T-helper 1 cell treated with Interleukin-12 subunit alpha and Interleukin-12 subunit beta and Interleukin-4 antibody, amounts not matched to agents 30 ng/mL and 1 ng/mL, for 36 hours (primary cell): Measurements from ENCODE around the gene SMIM32. TPM values are rescaled to one million over a fixed set of nuclear protein-coding genes. Genes with fewer than 3 reads are reported as not detected.

Source experiments
- intact Hi-C: fragments of 100-400 bp; cut with micrococcal nuclease; formaldehyde crosslinking; loops from one replicate; pipeline ENCODE4 v1.15.1; 2024
- total RNA-seq: library from RNA; stranded (reverse); gene quantifications from 2 replicates; pipeline ENCODE4 v1.2.3, GENCODE V29; 2022

SMIM32 gene
- total RNA-seq: not detected in 2 replicates

DNA sequence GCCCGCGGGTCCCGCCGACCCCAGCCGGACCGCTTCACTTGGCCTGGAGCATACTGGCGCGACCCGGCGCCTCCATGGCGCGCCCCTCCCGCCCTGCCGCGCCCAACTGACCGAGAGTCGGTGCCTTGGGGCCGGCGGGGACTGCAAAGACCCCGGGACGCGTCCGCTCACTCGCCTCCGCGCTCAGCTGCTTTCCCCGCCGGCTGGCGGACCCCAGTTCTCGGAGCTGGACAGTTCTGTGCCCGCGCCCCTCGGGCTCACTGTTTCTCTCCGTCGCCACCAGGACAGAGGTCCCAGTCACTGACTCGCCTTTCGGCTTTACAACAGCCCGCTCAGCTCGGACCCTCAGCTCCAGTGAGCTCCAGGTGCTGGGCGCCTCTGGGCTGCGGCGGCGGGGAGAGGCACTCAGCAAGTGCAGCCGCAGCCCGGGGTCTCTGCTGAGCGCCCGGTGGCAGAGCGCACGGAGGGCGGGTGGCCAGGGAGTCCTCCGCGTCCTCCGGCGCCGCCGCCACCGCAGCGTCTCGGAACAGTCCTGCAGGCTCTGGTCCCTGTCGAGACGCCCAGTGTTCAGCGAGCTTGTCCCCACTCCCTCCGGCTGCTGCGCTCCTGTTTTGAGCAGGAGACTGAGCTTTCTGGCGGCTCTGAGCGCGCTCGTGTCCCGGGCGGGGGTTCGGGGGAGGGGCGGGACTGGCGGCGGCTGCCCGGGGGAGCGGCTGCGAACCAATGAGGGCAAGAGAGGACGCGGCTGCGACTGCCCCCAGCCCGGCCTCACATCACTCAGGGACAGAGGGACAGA is at the start of gene SMIM32:
Gene SMIM32 (minus strand): TSS at position 637 of the 796 bp plus-strand sequence. CDS start 638 bp downstream, outside the sequence.
- intact Hi-C loops: no loop called here

DNA sequence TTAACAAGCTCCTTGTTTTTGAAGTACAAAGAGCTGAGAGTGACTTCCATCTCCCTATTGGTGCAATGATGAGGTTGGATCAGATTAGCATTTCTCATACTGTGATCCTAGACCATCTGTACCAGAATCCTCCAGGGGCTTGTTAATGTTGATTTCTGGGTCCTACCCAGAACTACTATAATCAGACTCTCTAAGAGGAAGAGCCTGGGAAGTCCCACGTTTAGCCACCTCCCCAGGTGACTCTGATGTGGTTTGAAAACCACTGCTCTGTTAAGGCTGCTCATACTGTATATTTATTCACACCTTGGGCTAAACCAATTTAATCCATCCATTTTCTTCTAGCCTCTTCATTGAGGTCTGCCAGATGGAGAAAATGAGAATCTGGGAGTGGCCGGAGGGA is 49.6 kb upstream of the SMIM32 start:
- intact Hi-C loops: loop anchor here (10.0 kb wide), 1 partner anchor 452 kb away; no protein-coding TSS in a partner anchor

DNA sequence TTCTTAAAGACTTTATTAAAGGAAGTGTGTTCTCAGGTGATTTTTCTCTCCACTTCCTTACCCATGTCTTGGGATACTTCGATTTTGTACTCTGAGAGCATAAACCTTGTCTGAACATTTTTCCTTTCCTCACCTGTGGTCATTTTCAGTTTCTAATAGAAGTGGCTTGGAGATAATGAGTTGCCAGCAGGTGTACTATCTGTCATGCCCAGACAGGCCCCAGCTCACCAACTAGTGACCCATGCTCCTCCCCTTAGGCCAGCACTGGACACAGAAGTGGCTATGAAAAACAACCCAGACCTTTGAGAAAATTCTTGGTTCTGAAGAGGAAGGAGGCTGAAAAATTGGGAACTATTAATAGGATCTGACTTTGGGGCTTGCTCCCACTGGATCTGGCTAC is 49.2 kb upstream of the SMIM32 start:
- intact Hi-C loops: loop anchor here (10.0 kb wide), 1 partner anchor 453 kb away; no protein-coding TSS in a partner anchor

DNA sequence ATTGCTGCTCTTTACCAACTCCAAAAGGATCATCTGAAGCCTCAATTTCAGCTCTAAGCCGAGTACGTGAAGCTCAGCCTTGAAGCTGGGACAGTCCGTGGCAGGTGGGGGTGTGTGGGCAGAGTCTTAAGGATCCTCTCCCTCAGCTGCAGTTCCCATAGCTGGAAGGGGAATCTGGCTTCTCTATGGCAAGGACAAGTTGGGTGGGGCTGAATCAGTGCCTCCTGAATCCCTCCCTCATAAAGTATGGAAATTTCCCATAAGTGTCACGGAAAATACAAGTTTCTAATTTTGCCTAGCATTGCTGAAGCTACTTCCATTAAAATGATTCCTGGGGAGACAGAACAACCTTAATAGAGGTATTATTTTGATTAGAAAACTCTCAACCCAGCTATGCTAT is 47.9 kb upstream of the SMIM32 start:
- intact Hi-C loops: loop anchor here (10.0 kb wide), 1 partner anchor 454 kb away; no protein-coding TSS in a partner anchor

GRCh38 chr5:136236479-136237083 is 43.6 kb upstream of the SMIM32 start:
- intact Hi-C loops: no loop called here

GRCh38 chr5:136235321-136235720 is 42.4 kb upstream of the SMIM32 start:
- intact Hi-C loops: no loop called here

- intact Hi-C loops: no loop called here
Measured at GRCh38 chr5:136232316-136232715, 39.4 kb upstream of the SMIM32 start.

DNA sequence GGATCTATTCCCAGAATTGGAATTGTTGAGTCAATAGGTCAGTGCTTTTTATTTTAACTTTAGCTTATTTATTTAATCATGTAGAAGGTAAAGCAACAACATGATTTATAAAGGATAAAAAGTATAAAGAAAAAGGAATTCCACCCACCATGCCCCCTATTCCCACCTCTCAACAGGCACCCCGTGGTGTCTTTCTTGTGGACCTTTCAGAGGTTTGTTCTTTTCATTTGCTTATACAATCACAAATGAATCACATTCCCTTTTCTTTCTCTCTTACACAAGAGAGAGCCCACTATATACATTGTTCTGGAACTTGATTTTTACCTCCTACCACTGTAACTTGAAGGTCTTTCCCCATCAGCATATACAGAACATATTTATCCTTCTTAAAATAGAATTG is 37.2 kb upstream of the SMIM32 start:
- intact Hi-C loops: no loop called here

GRCh38 chr5:136228136-136228757 is 35.3 kb upstream of the SMIM32 start:
- intact Hi-C loops: no loop called here

- intact Hi-C loops: no loop called here
Measured at GRCh38 chr5:136226401-136226800, 33.4 kb upstream of the SMIM32 start.

GRCh38 chr5:136225796-136226195 is 32.8 kb upstream of the SMIM32 start:
- intact Hi-C loops: no loop called here

- intact Hi-C loops: no loop called here
Measured at GRCh38 chr5:136222580-136223235, 29.7 kb upstream of the SMIM32 start.

DNA sequence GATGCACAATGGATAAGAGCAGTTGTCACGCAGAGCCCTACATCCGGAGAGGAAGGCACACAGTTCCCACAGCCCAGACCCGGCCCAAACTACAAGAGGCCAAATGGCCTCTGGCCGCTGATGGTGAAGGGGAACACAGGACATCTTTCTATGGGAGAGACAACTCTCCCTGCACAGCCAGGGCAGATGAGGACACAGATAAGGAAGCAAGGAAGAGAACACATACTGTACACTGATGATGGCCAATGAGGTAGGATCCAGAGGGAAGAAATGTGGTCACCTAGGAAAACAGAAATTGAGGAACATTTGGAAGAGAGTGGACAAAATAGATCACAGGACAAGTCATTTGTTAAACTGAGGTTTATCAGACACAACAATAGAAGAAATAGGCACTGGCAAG is 28.4 kb upstream of the SMIM32 start:
- intact Hi-C loops: no loop called here

GRCh38 chr5:136216230-136216629 is 23.3 kb upstream of the SMIM32 start:
- intact Hi-C loops: no loop called here

- intact Hi-C loops: no loop called here
Measured at GRCh38 chr5:136215812-136216211, 22.9 kb upstream of the SMIM32 start.

GRCh38 chr5:136213919-136214493 is 21.0 kb upstream of the SMIM32 start:
- intact Hi-C loops: loop anchor here (2.0 kb wide), 1 partner anchor 653 kb away; no protein-coding TSS in a partner anchor

- intact Hi-C loops: loop anchor here (1.0 to 2.0 kb wide), 3 partner anchors 267 to 651 kb away; no protein-coding TSS in a partner anchor
Measured at GRCh38 chr5:136212252-136212721, 19.3 kb upstream of the SMIM32 start.

DNA sequence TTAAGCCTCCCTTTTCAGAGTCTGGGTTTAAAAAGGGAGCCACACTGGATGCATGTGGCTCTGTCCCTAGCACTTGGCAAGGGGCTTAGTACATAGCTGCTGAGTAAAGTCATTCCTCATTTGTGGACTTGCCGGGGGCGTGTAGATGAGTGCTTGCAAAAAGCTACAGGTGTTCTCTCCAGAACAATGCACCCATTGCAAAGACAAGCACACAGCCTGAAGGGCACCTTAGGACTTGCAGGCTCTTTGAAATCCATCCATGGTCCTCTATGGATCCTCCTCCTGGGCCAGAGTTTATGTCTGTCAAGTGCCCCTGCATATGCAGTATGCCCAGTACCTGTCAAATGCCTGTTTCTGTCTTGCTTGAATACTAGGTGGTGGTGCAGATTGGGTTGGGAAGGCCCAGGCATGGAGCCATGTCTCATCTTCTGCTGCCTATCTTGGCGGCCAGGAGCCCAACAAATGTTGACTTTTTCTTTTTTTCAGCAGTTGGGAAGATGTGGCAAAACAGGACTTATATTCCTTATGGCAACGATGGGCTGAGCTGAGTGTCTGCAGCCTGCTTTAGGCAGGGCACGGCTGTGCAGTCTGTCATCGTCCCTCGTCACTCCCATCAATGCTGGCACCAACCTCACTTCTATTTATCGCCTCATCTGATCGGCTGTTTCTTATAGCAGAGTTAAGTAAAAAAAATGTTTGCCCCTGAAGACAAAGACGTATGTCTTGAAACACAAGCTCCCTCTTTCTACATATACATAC is 18.5 kb upstream of the SMIM32 start:
- intact Hi-C loops: loop anchor here (1.0 to 2.0 kb wide), 3 partner anchors 266 to 651 kb away; no protein-coding TSS in a partner anchor

DNA sequence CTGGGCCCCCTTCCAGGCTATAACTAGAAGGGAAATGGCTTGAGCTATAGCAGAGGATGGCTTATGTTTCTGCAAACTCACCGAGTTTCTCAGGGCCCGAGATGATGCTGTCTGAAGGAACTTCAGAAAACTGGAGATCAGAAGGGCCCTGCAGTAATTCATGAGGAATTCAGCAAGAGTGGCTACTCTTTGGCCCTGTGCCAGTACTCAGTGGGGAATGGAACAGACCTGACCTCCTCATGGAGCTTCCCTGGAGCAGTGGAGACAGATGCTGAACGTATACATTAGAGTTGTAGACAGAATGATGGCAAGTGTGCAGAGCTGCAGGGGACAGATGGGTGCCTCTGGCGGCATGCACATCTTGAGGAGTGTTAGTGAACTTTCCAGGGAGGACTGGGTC is 17.3 kb upstream of the SMIM32 start:
- intact Hi-C loops: no loop called here

DNA sequence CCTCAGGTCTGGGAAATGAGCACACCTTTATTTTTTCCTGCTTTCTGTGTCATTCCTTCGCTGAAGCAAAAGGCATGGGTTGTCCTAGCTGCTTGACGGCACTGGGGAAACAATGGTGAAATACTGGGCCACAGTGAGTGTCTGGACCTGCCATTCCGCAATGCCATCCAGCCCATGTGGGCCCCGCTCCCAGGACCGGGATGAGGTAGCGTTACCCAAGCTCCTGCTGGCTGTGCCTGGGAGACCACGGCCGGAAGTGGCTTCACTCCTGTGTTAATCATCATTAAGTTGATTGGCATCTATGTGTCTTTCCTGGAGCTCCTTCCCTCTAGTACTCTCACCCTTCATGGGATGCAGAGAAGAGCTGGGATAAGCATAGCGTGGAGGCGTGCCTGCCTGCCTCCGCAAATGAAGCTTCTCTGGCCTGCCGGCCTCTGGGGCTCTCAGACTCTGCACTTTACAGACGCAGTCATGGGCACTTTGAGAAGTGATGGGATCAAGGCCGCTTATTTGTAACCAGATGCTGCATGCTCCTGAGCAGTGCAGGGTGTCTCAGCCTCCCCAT is 16.5 kb upstream of the SMIM32 start:
- intact Hi-C loops: no loop called here
